Parathyroid adenoma (tissue), 2 donors: ENCODE data around the gene ADAMTSL1.

Experiments used
- H2AFZ ChIP-seq: fragments of 300-600 bp; sonication (generic); one replicate; pipeline ENCODE4 v1.7.0; 2017; ENCODE audit warnings: antibody characterized with exemption, mild to moderate bottlenecking
- H3K27ac ChIP-seq: fragments of 300-600 bp; sonication (generic); one replicate; pipeline ENCODE4 v1.7.0; 2017
- H3K27me3 ChIP-seq: fragments of 300-600 bp; sonication (generic); one replicate; pipeline ENCODE4 v1.7.0; 2017; ENCODE audit warnings: low read length; ENCODE audit not compliant: control insufficient read depth, insufficient read depth
- H3K36me3 ChIP-seq: fragments of 300-600 bp; sonication (generic); one replicate; pipeline ENCODE4 v1.7.0; 2017; ENCODE audit warnings: low read length; ENCODE audit not compliant: control insufficient read depth, insufficient read depth
- H3K4me1 ChIP-seq: fragments of 300-600 bp; sonication (generic); one replicate; pipeline ENCODE4 v1.7.0; 2017; ENCODE audit warnings: control low read depth
- H3K4me2 ChIP-seq: fragments of 300-600 bp; sonication (generic); one replicate; pipeline ENCODE4 v1.7.0; 2017; ENCODE audit warnings: low read length
- H3K4me3 ChIP-seq: fragments of 300-600 bp; sonication (generic); one replicate; pipeline ENCODE4 v1.7.0; 2017; ENCODE audit warnings: low read depth, low read length
- H3K79me2 ChIP-seq: fragments of 300-600 bp; sonication (generic); one replicate; pipeline ENCODE4 v1.7.0; 2017; ENCODE audit warnings: control low read depth
- H3K9ac ChIP-seq: fragments of 300-600 bp; sonication (generic); one replicate; pipeline ENCODE4 v1.7.0; 2017; ENCODE audit warnings: mild to moderate bottlenecking
- H3K9me3 ChIP-seq: fragments of 300-600 bp; sonication (generic); one replicate; pipeline ENCODE4 v1.7.0; 2017; ENCODE audit warnings: low read length; ENCODE audit not compliant: control insufficient read depth
- TF ChIP-seq, protein P1 (sequence below): fragments of 300-600 bp; sonication (generic); IDR thresholded peaks from one replicate; pipeline ENCODE4 v1.7.0; 2017; ENCODE audit warnings: antibody characterized with exemption, mild to moderate bottlenecking
- donor health status: primary hyperparathyroidism.

The ADAMTSL1 gene

DNA sequence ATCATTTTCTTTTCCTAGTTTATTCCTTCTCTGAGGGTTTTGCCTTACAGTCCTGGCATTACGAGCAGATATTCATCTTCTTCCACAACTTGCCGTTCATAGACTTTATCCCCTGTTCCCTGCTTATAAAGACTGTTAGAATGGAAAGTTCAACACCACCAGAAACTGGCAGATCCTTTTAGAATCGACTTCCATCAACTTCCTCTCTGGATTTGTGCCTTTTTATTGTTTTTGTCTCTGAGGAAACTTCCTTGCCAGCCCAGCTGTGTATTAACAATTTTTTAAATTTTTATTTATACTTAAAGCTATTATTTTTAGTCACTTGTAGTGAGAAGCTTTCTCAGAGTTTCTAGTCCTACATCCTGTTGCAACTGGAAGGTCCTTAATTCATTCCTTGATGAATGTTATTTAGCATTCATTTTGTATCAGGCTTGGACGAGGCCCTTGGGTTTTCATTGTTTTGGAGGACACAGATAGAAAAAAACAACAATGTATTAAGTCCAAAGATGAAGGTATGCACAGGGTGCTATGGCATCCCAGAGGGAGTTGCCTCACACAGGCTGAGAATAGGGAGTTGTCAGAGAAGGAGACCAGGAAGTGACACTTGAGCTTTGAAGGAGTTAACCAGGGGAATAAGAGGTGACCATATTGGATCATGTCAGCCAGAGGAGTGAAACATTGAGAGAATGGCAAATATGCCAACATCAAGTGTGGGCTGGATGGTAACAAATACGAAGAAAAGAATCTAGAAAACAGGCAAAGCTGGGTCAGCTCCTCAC is 81.3 kb downstream of the ADAMTSL1 start:
- TF ChIP-seq, protein P1, sequence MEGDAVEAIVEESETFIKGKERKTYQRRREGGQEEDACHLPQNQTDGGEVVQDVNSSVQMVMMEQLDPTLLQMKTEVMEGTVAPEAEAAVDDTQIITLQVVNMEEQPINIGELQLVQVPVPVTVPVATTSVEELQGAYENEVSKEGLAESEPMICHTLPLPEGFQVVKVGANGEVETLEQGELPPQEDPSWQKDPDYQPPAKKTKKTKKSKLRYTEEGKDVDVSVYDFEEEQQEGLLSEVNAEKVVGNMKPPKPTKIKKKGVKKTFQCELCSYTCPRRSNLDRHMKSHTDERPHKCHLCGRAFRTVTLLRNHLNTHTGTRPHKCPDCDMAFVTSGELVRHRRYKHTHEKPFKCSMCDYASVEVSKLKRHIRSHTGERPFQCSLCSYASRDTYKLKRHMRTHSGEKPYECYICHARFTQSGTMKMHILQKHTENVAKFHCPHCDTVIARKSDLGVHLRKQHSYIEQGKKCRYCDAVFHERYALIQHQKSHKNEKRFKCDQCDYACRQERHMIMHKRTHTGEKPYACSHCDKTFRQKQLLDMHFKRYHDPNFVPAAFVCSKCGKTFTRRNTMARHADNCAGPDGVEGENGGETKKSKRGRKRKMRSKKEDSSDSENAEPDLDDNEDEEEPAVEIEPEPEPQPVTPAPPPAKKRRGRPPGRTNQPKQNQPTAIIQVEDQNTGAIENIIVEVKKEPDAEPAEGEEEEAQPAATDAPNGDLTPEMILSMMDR, result no peak
- H3K36me3 ChIP-seq, result no peaks in the 10 kb centered on the region
- no peaks in the 10 kb centered on the region for H3K79me2 ChIP-seq
- H3K9me3 ChIP-seq, result no peaks in the 10 kb centered on the region
- H2AFZ ChIP-seq, result no peak overlapping the region
- no peaks in the 10 kb centered on the region for H3K4me1 ChIP-seq
- H3K27me3 ChIP-seq, result no peaks in the 10 kb centered on the region
- H3K4me2 ChIP-seq, result no peak overlapping the region
- H3K4me3 ChIP-seq, result no peak overlapping the region
- no peak overlapping the region for H3K9ac ChIP-seq
- H3K27ac ChIP-seq, result no peak overlapping the region

DNA sequence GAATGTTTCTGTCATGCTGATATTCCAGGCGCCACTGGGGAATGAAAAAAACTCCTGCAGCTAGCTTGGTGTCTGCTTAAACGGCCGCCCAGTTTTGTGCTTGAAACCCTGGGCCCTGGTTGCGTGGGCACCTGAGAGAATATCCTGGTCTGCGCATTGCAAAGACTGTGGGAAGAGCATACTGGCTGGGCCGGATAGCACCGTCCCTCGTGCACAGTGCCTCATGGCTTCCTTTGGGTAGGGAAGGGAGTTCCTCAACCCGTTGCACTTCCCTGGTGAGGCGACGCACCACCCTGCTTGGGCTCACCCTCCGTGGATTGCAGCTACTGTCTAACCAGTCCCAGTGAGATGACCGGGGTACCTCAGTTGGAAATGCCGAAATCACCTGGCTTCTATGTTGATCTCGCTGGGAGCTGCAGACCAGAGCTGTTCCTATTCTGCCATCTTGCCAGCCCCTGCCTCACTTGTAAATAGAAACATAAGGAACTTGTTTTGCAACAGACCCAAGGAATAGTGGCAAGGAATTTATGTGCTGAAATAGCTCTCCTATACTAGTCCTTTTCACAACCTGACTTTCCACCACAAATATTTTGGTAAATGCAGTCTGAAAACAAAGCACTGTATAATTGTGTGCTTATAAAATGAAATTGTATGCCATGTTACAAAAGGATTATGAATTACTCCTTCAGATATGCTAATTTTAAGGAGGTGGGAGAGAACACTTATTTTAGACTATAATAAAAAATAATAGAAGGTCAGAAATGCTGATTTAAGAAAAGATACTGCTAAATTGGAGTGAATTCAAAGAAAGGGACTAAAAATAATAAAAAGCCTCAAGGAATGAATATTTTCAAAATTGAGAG is 90.3 kb downstream of the ADAMTSL1 start:
- Histone ChIP-seq H3K36me3 (no peaks in the 10 kb centered on the region), H2AFZ (no peak overlapping the region), H3K4me1 (no peaks in the 10 kb centered on the region), H3K27me3 (no peaks in the 10 kb centered on the region), H3K27ac (no peak overlapping the region), H3K79me2 (no peaks in the 10 kb centered on the region), H3K9ac (no peak overlapping the region), H3K4me3 (no peak overlapping the region), H3K9me3 (no peaks in the 10 kb centered on the region), H3K4me2 (no peak overlapping the region)
- TF ChIP-seq, protein P1, result no peak

DNA sequence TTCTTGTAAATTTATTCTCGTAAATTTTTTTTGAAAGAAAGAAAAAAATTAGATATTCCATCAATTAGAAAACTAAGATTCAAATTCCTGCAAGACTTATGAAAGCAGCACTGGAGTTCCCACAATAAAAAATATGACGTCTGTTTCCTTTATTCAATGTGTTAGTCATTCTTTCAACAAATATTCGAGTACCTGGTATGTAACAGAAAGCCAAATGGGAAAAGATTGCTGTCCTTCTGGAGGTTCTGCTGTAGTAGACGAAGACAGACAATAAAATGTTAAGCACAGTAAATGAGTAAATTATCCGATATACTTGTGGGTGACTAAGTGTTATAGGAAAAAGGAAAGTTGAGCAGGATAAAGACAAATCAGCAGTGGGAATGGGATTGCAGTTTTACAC is 92.2 kb downstream of the ADAMTSL1 start:
- H3K36me3 ChIP-seq, result no peaks in the 10 kb centered on the region
- no peak overlapping the region for H3K4me2 ChIP-seq
- H3K79me2 ChIP-seq, result no peaks in the 10 kb centered on the region
- no peaks in the 10 kb centered on the region for H3K4me1 ChIP-seq
- no peak overlapping the region for H2AFZ ChIP-seq
- no peak overlapping the region for H3K4me3 ChIP-seq
- H3K9ac ChIP-seq, result no peak overlapping the region
- no peaks in the 10 kb centered on the region for H3K27me3 ChIP-seq
- H3K27ac ChIP-seq, result no peak overlapping the region
- H3K9me3 ChIP-seq, result no peaks in the 10 kb centered on the region
- TF ChIP-seq, protein P1, result no peak

DNA sequence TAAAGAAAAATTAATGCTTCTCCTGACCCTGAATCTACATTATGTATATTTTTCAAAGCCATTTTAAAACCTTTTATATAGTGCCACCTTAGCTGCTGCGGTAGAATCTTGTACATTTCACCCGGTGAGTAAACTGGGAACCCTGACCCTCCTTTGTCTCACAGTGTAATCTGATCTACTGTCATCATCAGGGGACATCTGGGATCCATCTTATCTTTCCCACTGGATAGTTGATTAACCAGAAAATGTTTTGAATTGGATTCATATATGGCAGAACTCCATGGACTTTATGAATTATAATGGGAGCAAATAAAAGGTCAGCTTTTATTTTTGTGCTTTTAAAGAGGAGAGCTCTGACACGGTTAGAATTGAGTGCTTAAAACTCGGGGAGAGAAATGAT is 95.0 kb downstream of the ADAMTSL1 start:
- H3K9me3 ChIP-seq, result no peaks in the 10 kb centered on the region

More for the DNA sequence above, 95.0 kb downstream of the ADAMTSL1 start:
- TF ChIP-seq, protein P1, result no peak
- Histone ChIP-seq H2AFZ (no peak overlapping the region), H3K9ac (no peak overlapping the region), H3K4me3 (no peak overlapping the region), H3K27me3 (no peaks in the 10 kb centered on the region), H3K79me2 (no peaks in the 10 kb centered on the region), H3K27ac (no peak overlapping the region), H3K4me1 (no peaks in the 10 kb centered on the region), H3K4me2 (no peak overlapping the region), H3K36me3 (no peaks in the 10 kb centered on the region)
